Neural cell (in vitro differentiated cells): Measurements from ENCODE around the gene ZNF837.

Experiments
- CTCF ChIP-seq: fragments of 450-650 bp; IDR thresholded peaks from 2 replicates; pipeline ENCODE4 v1.5.1; 2014; ENCODE audit warnings: antibody characterized with exemption, mild to moderate bottlenecking, moderate library complexity; ENCODE audit not compliant: poor library complexity, severe bottlenecking
- POLR2AphosphoS5 ChIP-seq: IDR thresholded peaks from 2 replicates; pipeline ENCODE4 v1.6.1; 2012
- TAF1 ChIP-seq: IDR thresholded peaks from 2 replicates; pipeline ENCODE4 v1.6.1; 2012; ENCODE audit warnings: low read depth

- TF ChIP-seq CTCF (no peak), TAF1 (no peak), POLR2AphosphoS5 (peak; percentile 52)
These were observed 33.6 kb downstream of the ZNF837 start for GRCh38 chr19:58346961-58347929.
